ENCODE results near the gene MLST8.

Gene MLST8

DNA sequence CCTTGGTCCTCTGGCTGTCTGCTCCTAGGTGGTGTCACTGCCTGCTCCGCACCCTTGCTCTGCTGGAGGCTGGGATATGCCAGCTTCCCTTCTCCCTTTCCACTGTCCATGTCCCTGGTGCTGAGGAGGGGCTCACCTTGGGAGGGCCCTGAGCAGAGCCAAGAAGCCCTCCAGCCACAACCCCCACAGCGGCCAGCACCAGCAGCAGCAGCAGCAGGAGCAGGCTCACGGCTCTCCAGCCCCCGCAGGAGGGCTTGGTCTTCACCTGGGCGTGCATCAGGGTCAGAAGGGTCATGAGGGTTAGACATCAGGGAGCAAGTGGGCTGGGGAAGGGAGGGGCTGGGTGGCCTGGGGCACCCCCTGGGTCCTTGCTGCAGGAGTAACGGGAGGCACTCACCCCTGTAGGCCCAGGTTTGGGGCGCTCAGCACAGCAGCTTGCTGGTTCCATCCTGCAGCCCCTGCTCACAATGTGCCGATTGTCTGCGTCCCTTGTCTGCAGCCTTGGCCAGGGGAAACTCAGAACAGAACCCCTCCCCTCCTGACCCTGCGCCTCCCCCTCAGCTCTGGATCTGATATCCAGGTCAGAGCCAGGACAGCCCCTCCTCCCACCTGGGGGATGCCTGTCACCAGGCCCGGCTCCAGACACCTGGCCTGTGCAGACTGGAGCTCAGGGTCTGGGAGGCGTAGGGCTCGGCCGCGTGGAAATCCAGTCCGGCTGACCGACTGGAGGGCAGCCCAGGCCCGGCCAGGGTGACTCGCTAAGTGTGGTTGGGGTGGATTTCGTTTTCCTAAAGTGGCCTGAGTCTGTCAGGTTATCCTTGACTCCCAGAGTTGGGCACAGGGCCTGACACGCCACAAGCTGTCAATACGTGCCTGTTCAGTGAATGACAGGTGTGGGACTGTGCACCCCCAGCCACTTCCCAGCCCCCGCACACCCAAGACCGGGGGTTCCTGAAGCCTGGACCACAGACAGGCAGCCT lies 5.4 kb downstream of the MLST8 start, which contains the start of gene BRICD5:
TSS of gene BRICD5 (minus strand) at position 478 of the 980 bp plus-strand sequence. CDS start at position 448, 30 bp downstream.
- DNase-seq, result no peak

DNA sequence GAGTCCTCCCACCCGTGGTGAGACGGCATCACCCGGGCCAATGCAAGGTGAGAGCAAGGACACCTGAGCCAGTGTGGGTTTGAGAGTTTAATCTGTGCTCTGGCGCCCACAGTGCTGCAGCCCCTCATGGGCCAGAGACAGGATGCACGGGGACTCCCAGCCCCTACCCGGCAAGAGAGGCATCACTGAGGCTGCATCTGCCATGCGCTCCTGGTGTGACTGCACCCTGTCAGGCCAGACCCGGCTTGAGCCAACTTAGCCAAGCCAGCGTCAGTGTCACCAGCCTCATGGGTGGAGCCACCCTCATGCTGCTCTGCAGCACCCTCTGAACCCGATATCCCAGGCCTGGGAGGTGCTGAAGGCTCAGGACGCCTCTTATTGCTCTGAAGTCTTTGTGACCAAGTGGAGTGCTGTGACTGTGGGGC lies 6.7 kb downstream of the MLST8 start:
- DNase-seq, result no peak

DNA sequence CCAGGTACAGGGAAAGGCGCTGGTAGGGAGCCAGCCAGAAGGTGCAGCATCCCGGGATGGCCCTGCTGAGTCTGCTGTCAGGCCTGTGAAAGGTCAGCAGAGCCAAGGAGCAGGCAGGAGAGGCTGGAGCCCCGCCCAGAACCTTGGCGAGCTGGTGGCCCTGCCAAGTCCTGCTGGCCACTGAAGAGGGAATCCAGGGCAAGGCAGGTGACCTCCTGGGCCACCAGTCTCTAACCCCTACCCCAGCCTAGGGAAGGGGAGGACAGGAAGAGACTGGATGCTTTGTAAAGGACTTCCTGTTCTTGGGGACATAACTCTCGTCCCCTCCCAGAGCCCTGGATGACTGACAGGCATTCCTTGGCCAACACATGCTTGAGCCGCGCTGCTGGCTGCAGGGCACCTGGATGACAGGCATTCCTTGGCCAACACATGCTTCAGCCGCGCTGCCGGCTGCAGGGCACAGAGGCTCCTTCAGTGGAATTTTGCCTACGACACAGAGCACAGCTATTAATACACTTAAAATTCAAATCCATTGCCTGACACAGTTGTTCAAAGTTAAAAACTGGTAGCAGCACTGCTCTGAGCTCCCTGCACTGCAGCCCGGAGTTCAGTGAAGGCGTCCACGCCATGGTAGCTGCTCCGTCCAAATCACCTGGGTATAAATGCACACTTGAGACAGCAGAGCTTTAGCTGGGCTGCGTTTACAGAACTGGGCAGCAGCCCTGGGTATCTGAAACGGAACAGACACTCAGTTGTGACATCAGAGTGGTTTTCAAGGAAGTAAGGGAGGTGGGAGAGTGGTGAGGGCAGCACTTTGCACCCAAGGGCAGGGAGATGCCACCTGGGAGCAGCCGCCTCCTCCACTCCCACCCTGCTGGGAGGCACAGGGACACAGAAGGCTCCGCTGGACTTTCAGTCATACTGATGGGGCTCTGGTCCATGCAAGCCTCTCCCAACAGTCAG lies 7.4 kb downstream of the MLST8 start:
- no peak for DNase-seq

DNA sequence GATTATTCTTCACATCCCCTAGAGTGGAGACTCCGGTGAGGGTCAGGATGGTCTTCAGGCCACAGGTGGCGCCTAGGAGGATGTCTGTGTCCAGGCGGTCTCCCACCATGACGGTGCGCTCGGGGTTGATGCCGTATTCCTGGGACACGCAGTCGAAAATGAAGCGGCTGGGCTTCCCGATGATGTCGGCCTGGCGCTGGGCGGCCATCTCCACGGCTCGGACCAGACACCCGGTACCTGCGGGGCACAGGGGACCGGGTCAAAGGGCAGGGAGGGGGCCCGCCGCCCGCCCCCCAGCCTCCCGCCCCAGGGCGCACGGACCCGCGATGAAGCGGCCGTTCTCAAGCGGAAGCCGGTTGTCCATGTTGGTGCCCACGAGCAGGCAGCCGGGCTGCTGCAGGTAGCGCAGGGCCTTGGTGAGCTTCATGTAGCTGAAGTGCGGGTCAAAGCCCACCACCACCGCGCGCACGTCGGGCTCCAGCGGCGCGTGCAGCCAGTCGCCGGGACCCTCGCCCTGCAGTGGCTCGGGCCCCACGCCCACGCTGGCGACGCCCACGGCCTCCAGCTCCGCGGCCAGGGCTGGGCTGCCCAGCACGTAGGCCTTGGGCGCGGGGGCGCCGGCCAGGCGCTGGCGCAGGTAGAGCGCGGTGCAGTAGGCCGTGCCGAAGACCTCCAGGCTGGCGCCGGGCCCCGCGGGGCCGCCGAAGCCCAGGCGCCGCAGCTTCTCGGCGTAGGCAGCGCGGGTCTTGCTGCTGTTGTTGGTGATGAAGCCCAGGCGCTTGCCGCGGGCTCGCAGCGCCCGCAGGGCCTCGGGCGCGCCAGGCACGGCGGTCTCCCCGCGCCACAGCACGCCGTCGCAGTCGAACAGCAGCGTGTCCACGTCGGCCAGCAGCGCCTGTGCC lies 8.8 kb downstream of the MLST8 start:
- no peak for DNase-seq

DNA sequence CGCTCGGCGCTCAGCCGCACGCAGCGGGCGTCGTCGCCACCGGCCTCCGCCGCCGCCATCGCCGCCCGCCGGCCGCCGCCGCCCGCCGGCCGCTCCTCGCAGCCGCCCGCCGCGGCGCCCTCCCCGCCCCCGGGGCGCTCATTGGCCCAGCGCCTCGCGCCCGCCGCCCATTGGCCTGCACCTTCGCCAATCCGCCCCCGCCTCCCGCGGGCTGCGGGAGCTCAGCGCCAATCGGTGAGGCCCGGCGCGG lies 9.4 kb downstream of the MLST8 start, which contains the start of gene PGP:
TSS of gene PGP (minus strand) at position 122 of the 250 bp plus-strand sequence. CDS start at position 59, 63 bp downstream.
- DNase-seq, result no peak

DNA sequence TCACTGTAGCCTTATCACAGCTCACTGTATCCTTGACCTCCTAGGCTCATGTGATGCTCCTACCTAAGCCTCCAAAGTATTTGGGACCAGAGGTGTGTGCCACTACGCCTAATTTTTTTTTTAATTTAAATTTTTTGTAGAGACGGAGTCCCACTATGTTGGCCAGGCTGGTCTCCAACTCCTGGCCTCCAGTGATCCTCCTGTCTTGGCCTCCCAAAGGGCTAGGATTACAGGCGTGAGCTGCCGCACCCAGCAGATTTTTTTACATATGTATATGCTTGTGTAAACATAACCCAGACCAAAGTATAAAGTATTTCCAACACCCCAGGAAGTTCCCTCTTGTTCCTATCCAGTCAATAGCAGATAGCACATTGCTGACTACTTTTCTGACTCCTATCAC lies 11.1 kb downstream of the MLST8 start:
- no peak for DNase-seq

DNA sequence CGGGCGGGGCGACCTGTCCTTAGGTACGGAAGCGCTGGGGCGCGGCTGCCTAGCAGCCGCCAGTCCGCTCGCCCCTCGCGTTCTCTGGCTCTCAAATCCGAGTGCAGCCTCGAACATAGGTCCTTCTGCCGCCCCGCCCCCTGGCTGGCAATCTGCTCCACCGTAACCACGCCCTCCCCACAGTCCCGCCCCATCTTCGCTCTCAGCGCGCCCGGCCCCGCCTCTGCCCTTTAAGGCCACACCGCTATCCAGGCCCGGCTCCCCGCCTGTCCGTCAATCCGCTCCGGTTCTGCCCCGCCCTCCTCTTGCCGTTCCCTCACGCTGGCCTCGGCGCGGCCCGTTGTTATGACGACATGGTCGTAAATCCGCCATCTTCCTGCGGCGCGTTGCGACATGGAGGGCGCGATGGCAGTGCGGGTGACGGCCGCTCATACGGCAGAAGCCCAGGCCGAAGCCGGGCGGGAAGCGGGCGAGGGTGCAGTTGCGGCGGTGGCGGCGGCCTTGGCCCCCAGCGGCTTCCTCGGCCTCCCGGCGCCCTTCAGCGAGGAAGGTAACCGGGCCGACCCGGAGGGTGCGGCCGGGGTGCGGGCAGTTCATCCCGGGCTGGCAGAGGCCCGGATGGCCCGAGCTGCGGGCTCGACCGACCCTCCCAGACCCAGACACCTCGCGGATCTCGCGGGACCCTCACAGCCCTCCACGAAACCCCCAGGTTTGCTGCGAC lies 18.1 kb downstream of the MLST8 start, which contains the start of gene E4F1:
TSS of gene E4F1 (plus strand) at position 371 of the 721 bp plus-strand sequence. CDS start at position 394, 23 bp downstream.
- DNase-seq, result peak; percentile 96

DNA sequence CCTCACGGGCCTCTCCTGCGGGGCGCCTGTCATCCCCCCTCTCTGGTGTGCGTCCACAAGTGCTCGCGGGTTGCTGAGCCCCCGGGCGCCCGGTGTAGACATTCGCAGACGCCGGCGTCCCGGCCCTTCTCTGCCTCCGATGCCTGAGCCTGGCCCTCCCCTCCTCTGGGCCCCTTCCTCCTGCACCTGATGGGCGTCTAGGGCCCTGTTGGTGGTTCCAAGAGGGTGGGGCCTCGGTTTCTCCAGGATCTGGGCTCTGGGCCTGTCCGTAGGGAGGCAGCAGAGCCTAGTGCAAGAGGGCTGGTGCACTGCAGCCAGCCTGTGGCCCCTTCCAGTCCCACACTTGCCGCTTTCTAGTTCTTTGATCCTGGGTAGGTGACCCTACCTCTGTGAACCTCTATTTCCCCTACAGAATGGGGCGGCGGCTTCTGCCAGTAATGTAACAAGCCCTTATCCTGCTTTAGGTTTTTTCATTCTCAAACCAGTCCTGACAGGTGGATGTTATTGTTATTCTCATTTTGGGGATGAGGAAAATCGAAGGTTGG lies 18.8 kb downstream of the MLST8 start:
- peak; percentile 12 for DNase-seq

DNA sequence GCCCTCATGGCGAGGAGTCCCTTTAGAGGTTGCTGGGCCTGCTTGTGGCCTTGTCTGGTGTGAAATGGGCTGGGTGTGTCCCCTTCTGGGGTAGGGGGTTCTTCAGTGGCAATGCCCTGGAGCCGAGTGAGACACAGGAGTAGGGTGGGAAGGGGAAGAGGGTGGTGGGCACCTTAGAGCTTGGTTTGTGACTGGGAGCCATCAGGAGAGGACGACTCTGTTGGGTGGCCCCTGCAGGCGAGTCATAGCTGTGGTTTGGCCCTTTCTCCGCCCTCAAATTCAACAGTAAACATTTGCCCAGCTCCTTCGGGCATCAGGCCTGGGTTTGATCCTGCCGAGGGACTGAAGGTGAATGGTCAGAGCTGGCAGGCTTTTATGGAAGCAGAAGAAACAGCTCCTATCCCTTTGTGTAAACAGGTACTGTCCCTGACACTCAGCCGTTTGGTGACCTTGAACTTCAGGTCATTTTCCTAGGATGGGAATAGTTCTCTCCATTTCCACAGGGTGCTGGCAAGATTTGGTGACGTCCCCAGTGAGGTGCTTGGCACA lies 21.1 kb downstream of the MLST8 start:
- no peak for DNase-seq

DNA sequence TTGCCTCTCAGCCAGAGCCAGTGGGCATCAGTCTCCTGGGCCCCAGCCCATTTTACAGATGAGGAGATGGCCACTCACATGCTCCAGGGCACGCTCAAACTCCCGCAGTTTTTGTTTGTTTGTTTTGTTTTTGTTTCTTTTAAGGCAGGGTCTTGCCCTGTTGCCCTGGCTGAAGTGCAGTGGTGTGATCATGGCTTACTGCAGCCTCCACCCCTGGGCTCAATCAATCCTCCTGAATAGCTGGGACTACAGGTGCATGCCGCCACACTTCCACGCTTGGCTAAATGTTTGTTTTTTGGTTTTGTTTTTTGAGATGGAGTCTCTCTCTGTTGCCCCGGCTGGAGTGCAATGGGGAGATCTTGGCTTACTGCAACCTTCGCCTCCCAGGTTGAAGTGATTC lies 21.7 kb downstream of the MLST8 start:
- no peak for DNase-seq

DNA sequence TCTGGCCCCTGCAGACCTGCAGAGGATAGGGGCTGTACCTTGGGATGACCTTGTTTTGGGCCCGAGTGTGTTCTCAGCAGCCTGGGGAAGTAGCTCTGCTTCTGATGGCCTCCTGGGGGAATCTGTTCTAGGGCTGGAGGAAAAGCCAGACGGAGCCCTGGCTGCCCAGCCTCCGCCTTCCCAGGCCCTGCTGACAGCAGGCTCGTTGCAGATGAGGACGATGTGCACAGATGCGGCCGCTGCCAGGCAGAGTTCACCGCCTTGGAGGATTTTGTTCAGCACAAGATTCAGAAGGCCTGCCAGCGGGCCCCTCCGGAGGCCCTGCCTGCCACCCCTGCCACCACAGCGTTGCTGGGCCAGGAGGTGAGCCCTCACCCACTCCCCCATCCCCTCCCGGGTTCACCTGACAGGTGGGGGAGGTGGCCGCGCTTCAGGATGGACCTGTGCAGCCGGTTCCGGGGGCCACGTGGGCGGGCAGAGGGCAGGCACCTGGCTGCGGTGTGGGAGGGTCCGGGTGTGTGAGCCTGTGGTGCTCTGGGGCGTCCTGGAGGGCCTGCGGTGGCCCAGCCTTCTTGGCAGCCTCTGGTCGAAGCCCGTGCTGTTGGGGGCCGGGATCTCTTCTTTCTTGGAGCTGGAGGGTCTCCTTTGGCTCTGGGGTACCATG lies 23.0 kb downstream of the MLST8 start:
- DNase-seq, result no peak

DNA sequence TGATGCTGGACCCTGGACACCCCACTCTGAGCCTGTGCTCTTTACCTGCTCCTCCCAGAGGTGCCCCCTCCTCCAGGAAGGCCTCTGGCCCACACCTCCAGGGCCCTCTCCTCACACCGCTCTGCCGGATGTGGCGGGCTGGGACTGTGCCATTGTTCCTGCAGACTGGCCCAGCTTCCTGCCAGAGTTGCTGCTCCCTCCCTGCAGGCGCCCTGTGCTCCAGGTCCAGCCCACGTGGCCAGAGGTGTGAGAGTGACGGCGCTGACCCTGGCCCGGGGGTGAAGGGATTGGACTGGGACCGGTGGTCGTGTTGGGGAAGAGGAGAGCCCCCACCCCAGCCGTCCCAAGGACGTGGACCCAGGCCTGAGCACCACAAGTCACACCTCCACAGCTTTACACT lies 23.8 kb downstream of the MLST8 start:
- DNase-seq, result no peak

DNA sequence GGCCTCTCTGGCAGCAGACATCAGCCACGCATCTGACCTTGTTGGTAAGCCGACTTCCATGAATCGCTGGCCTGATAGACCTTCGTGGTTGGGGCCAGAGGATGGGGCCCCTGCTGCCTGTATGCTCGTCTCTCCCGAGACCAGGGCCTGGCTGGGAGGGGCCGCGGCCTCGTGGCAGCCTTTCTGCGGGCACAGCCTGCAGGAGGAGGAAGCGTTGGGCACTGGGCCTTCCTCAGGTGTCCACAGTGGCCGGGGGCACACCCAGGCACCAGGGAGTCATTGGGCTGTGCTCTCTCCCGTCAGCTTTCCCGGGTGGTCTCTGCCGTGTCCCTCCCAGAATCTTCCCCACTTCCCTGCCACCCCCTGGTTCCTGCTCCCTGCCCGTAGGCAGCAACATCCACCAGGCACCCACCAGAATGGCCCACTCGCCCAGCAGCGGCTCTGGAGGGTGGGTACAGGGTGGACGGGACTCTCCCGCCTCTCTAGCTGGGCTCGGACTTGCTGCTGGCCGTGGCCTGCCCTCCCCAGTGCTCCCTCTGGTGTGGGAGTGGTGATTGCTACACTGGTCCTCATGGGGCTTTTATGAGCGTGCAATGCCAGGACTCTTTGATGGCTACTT lies 24.5 kb downstream of the MLST8 start:
- no peak for DNase-seq

DNA sequence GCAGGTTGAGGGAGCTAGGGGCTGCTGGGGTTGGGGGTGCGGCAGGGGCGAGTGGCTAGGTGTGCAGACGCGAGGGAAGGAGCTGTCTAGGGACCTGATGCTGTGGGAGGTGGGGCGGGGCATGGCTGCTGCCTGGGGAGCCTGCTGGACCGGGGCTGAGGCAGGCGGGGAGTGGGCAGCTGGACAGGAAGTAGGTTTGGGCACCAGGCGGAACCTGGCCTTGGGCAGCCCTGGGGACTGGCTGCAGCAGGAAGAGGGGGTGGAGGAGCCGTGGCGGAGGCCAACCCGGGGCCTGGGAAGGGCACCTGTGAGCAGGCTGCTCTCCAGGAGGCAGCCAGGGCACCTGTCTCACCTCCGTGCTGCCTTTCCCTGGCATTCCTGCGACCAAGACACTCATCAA lies 25.1 kb downstream of the MLST8 start:
- no peak for DNase-seq

DNA sequence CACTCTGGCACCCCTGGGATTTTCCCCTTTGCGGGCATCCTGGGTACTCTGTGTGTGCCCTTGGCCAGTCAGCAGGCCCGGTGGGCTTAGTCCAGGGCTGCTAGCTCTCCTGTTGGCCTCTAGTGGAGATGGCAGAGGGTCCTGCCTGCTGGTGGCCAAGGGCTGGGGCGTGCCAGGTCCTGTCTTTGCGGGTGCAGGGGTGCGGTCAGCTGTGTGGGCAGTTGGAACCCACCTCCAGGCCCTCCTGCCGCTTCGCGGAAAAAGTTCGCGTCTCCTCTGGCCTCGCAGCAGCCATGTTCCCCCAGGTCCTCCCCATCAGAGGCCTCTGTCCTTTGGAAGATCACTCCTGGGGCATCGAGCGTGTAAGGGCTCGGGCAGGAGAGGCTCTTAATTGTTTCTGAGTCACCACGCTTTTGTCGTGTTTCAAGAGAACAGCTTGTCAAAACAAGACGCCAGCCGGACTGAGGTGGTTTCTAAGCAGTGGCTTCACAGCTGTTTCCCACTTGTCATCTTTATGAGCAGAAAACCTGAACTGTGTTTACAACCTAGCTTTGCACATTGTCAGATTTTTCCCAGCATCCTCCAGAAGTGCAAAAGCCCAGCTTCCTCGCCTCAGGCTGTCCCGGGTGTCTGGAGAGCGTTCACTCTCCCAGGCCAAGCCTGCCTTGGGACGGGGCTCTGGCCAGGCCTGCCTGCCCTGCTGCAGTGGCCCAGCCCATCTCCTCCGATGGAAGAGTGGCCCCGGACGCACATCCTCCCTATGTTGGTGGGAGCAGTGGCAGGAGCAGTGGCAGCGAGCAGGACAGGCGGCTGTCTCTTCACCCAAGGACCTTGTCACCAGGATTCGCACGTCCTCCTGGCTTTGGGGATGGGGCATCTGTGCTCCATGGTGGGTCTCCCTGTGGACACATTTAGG lies 26.0 kb downstream of the MLST8 start:
- no peak for DNase-seq

DNA sequence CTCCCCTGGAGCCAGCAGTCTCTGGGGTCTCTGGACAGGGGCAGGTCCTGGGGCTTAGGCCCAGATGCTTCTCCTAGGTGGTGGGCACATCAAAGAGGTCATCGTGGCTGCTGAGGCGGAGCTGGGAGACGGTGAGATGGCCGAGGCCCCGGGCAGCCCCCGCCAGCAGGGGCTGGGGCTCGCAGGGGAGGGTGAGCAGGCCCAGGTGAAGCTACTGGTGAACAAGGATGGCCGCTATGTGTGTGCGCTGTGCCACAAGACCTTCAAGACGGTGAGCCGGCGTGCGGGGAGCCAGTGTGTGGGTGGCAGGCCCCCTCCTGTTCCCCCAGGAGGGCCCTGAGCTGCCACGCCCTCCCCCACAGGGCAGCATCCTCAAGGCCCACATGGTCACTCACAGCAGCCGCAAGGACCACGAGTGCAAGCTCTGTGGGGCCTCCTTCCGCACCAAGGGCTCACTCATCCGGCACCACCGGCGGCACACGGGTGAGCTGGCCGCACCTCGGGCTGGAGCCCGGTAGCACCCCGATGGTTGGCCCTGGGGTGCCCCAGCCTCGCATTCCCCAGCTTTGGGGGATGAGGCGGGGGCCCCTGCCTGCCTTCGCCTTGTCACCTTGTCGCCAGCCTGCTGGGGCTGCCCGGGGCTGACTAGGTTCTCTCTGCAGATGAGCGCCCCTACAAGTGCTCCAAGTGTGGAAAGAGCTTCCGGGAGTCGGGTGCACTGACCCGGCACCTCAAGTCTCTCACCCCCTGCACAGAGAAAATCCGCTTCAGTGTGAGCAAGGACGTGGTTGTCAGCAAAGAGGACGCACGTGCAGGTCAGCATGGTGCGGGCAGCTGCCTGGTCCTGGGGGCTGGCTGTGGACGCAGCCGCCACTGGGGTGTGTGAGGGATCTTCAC lies 27.1 kb downstream of the MLST8 start:
- DNase-seq, result no peak

DNA sequence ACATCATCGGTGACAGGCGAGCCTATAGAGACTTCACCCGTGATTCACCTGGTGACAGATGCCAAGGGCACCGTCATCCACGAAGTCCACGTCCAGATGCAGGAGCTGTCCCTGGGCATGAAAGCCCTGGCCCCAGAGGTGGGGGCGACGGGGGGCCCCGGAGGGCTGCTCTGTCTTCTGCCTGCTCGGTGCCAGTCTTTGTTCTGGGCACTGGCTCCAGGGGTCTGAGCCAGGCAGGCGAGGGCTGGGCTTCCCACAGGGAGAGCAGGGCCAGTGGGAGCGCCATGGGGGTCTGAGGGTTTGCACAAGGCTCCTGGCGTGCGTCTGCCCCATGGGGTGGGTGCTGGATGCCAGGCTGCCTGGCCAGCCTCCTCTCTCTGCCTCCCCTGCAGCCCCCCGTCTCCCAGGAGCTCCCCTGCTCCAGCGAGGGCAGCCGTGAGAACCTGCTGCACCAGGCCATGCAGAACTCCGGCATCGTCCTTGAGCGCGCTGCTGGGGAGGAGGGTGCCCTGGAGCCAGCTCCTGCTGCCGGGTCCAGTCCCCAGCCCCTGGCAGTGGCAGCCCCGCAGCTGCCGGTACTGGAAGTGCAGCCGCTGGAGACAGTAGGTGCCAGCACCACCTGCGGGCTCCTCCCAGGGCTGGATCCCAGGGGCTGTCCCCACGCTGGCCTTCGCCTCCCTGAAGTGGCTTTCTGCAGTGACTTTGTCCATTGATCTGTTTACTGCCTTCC lies 28.0 kb downstream of the MLST8 start:
- DNase-seq, result no peak

Data from activated T-cell treated with anti-CD3 and anti-CD28 coated beads for 4 hours (primary cell).